ENCODE results near the gene MED23.

Gene MED23

DNA sequence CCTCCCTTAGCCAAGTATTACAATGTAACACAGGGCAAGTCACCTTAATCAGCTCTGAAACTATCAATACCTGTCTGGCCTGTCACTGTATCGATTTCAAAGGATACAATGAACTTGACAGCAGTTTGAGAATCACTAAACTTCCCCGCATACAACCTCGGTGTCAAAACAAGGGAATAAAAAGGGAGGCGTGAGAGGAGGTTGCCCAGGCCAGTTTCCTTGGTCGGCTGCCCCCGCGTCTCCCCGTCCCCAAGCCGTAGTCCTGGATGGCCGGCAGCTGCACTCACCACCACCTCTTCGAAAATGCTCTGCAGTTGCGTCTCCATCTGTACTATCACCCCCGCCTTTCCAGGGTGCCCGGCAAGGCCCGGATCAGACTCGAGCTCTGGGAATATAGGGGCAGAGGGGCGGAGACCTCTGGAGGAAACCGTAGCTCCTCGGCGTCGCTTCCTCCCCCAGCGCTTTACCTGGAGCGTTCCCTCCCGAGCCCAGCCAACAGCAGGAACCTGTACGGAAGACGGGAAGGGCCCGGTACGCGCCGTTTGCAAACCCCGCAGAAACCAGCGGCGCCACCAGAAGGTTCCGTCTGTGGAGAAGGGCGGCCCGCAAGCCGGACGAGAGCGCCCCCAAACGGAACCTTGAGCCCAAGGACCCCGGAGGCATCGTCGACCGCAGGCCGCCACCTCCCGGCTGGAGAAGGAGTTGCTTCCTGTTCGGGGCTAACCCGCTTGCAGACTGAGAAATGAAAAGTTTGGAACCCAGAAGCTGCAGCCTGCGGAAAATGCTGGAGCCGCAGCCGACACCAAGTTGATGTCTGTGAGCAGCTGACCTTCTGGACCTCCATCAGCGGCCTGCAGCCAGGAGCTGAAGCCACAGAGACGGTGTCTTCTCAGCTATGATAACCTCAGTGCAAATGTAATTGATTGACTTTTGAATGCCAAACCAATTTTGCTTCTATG is at the start of gene MED23:
MED23 (minus strand) TSS at position 519 of the 959 bp plus-strand sequence; CDS start at position 326, 193 bp downstream.
- DNase-seq (ENCODE audit: low spot score): peak; percentile 95

DNA sequence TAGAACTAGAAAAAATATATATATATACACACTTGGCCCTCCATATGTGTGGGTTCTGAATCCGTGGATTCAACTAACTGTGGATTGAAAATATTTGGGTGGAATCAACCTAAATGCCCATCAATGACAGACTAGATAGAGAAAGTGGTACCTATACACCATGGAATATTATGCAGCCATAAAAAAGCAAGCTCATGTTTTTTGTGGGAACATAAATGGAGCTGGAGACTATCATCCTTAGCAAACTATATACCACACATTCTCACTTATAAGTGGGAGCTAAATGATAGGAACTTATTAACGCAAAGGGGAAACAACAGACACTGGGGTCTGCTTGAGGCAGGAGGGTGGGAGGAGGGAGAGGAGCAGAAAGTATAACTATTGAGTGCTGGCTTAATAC is 45.1 kb upstream of the MED23 start:
- DNase-seq (ENCODE audit: low spot score): no peak

GRCh38 chr6:131669891-131670290 is 41.8 kb upstream of the MED23 start:
- no peak for DNase-seq (ENCODE audit: low spot score)

GRCh38 chr6:131663578-131664165 is 35.6 kb upstream of the MED23 start:
- no peak for DNase-seq (ENCODE audit: low spot score)

GRCh38 chr6:131660195-131660594 is 32.2 kb upstream of the MED23 start:
- DNase-seq (ENCODE audit: low spot score): no peak

DNA sequence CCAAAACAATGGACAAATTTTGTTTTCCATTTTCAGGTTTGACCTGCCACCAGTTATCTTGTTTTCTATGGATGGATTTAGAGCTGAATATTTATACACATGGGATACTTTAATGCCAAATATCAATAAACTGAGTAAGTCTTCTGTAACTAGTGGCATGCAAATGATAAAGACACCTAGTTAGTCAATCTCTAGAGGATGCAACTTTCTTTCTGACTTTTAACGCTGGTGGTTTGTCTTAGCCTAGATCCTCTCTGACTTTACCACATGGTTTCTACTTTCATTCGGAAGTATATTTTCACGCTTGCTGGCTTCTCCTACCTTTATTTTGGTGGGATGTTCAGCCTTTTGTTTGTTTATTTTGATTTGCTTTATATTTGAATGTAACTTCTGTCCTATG is 30.2 kb upstream of the MED23 start:
- DNase-seq (ENCODE audit: low spot score): no peak

DNA sequence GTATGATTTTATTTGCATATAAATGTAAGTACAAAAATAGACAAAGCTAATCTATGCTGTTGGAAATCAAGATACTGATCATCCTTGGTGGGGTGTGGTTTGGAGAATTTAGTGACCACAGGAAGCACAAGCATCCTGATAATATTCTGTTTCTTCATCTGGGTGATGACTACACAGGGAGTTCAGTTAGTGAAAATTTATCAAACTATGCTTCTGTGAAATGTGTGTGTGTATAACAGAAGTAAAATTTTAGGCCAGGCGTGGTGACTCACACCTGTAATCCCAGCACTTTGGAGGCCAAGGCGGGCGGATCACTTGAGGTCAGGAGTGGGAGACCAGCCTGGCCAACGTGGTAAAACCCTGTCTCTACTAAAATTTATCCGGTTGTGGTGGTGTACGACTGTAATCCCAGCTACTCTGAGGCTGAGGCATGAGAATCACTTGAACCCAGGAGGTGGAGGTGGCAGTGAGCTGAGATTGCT is 29.6 kb upstream of the MED23 start:
- no peak for DNase-seq (ENCODE audit: low spot score)

DNA sequence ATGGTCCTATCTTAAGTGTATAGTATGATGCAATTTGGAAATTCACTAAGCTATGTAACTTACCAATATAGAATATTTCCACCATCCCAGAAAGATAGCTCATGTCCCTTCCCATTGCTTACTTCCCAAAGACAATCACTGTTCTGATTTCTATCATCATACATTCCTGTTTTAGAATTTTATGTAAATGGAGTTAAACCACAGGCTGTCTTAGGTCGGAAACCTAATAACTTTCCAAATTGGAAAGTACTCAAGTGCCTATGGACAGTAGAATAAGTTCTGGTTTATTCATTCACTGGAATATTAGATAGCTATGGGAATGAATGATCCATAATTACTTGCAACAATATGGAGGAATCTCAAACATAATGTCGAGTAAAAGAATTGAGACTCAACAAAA is 29.2 kb upstream of the MED23 start:
- DNase-seq (ENCODE audit: low spot score): no peak

DNA sequence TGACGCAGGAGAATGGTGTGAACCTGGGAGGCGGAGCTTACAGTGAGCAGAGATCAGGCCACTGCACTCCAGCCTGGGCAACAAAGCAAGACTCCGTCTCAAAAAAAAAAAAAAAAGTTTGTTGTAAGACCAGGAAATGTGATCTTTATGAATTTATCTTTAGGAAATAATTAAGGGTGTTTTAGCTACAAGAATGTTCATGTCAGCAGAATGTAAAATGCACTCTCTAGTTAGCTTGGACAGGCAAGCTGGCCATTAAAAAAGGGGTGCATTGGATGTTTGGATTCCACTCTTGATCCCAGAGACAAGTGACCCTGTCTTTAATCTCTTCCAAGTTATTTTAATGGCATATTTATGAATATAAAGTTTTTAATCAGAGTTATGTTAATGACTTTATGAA is 28.6 kb upstream of the MED23 start:
- DNase-seq (ENCODE audit: low spot score): no peak

- DNase-seq (ENCODE audit: low spot score): no peak
These were observed 27.9 kb upstream of the MED23 start for GRCh38 chr6:131655951-131656350.

GRCh38 chr6:131655387-131655786 is 27.3 kb upstream of the MED23 start:
- no peak for DNase-seq (ENCODE audit: low spot score)

DNA sequence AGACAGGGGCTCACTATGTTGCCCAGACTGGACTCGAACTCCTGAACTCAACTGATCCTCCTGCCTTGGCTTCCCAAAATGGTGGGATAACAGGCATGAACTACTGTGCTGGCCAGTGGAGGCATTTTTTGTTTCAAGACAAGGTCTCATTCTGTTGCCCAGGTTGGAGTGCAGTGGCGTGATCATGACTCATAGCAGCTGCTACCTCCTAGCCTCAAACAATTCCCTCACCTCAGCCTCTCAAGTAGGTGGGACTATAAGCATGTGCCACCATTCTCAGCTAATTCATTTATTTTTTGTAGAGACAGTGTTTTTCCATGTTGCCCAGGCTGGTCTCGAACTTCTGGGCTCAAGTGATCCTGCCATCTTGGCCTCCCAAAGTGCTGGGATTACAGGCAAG is 26.3 kb upstream of the MED23 start:
- no peak for DNase-seq (ENCODE audit: low spot score)

DNA sequence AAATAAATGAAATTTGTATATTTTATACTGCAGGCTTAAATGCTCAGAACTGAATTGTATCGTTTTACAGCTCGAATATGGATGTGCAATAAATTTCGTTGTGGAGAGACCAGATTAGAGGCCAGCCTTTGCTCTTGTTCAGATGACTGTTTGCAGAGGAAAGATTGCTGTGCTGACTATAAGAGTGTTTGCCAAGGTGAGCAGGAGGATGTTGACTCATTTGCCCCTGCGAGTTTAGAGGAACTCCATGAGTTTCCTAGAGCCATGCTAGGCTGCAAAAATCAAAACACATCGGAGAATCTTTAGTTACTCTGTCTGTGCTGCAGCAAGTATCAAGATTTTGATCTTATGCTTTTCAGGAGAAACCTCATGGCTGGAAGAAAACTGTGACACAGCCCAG is 24.4 kb upstream of the MED23 start:
- no peak for DNase-seq (ENCODE audit: low spot score)

- DNase-seq (ENCODE audit: low spot score): no peak
These were observed 23.7 kb upstream of the MED23 start for GRCh38 chr6:131651782-131652181.

GRCh38 chr6:131646249-131646670 is 18.2 kb upstream of the MED23 start:
- DNase-seq (ENCODE audit: low spot score): no peak

DNA sequence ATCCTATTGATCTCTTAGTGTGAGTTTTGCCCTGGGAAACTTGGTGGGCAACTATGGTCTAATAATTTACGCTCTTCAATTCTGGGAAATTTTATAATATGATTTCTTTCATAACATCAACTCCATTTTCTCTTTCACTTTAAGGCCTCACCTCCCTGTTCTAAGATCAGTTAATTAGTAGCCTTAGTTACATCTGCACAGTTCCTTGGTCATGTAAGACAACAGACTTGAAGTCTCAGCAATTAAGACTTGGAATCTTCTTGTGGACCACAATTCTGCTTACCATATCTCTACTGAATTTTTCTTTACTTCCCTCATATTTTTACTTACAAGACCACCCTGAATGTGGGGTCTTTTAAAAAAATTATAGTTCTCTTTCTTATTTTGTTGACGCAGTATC is 17.8 kb upstream of the MED23 start:
- no peak for DNase-seq (ENCODE audit: low spot score)

- DNase-seq (ENCODE audit: low spot score): no peak
These were observed 16.9 kb upstream of the MED23 start for GRCh38 chr6:131644921-131645320.

DNA sequence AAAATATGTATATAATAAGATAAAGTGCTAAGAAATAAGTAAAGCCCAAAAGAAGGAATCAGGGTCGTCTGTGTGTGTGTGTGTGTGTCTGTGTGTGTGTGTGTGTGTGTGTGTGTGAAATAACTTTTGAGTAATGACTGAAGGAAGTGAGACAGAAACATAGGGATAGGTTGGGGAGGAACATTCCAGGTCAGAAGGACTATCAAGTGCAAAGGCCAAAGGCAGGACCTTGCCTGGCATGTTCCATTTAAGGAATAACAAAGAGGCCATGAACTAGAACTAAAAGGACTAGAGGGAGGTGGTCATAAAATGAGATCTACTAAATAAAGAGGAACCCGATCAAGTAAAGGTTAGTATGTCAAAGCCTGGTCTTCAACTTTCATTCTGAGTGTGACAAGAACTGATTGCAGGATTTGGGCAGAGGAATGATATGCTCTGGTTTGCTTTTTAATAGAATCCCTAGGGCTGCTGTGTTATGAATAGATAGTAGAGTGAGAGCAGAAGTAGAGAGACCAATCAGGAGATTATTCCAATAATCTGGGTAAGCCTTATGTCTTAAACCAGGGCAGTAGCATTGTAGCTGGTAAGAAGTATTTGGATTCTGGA is 15.9 kb upstream of the MED23 start:
- no peak for DNase-seq (ENCODE audit: low spot score)

- DNase-seq (ENCODE audit: low spot score): no peak
These were observed 15.1 kb upstream of the MED23 start for GRCh38 chr6:131642987-131643611.

- no peak for DNase-seq (ENCODE audit: low spot score)
These were observed 14.5 kb upstream of the MED23 start for GRCh38 chr6:131642565-131642964.

DNA sequence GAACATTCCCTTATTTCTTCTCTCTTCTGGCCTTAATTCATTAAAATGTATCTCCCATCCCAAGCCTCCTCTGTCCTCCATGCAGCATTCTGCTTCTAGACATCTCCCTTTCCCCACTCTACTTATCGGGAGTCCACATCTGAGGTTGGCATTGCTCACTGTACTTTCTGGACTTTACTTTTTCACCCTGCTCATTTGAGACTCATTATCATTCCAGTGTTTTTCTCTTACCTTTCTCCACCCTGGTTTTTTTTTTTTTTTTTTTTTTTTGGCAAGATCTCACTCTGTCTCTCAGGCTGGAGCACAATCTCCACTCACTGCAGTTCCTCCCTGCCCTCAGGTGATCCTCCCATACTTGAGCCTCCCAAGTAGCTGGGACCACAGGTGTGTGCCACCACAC is 13.5 kb upstream of the MED23 start:
- DNase-seq (ENCODE audit: low spot score): no peak

DNA sequence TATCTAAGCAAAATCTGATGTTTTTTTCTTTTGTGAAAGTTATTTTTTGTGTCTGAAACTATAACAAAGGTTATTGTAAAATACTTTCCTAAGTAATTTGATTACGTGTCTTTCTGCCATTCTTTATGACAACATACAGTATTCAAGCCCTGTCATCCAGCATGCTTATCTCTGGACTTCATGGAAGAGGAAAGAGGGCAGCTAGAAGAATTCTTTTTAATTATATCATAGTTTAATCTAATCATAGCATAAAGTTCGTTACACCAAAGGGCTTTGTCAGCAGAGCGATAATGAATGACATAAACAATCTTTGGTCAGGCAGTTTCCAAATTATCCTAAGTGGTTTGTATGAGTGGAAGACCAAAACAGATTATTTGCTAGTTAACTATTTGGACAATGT is 12.5 kb upstream of the MED23 start:
- DNase-seq (ENCODE audit: low spot score): no peak

All from NAMALWA (cell line).